RPMI7951 (cell line): ENCODE results near the gene FCGR1A. TPM values are rescaled to one million over a fixed set of nuclear protein-coding genes. Genes with fewer than 3 reads are reported as not detected.
"Not testable (repeated sequence)": the region's sequence is repeated elsewhere in the genome, so short reads cannot be mapped to it uniquely, and the experiment has no call there.

ENCODE experiments used
- DNase-seq: peaks from one replicate; pipeline ENCODE4 v3.0.0-alpha.2; 2012; ENCODE audit warnings: low read depth
- total RNA-seq: library from RNA; depleted of rRNA; stranded (reverse); fragments of >200 nt; shearing (Covaris generic); gene quantifications from 2 replicates; pipeline ENCODE4 v1.2.3, GENCODE V29; 2014; rRNA removed

Gene FCGR1A
- total RNA-seq, 1 experiment from 2014 or later: not detected

- DNase-seq: not testable (repeated sequence)
Observed at GRCh38 chr1:149832316-149833126, 50.0 kb downstream of the FCGR1A start.

- DNase-seq: not testable (repeated sequence)
Observed at GRCh38 chr1:149833144-149833543, 50.6 kb downstream of the FCGR1A start.

- DNase-seq: not testable (repeated sequence)
Observed at GRCh38 chr1:149841149-149841548, 58.7 kb downstream of the FCGR1A start.

Other genes with a start within 250 kb of the FCGR1A start
- not detected in 2 replicates for gene PPIAL4C, start 198.8 kb upstream of the FCGR1A start, total RNA-seq
- gene BOLA1, start 116.9 kb downstream of the FCGR1A start, total RNA-seq: 16.7 and 25.0 TPM in 2 replicates
- gene SV2A, start 135.2 kb downstream of the FCGR1A start, total RNA-seq: 11.4 and 12.7 TPM in 2 replicates
- 22.0 and 33.2 TPM in 2 replicates for gene SF3B4, start 145.1 kb downstream of the FCGR1A start, total RNA-seq
- 5.2 and 6.1 TPM in 2 replicates for gene MTMR11, start 154.2 kb downstream of the FCGR1A start, total RNA-seq
- 5.9 and 7.2 TPM in 2 replicates for gene OTUD7B, start 228.0 kb downstream of the FCGR1A start, total RNA-seq